GM12801 (cell line): ENCODE results near the gene AFF3.

ENCODE experiments used
- TF ChIP-seq, protein P1 (sequence below): IDR thresholded peaks from one replicate; pipeline ENCODE4 v1.5.1; 2011; ENCODE audit warnings: control low read depth; ENCODE audit not compliant: insufficient read length; ENCODE audit errors: extremely low read depth

The AFF3 gene

DNA sequence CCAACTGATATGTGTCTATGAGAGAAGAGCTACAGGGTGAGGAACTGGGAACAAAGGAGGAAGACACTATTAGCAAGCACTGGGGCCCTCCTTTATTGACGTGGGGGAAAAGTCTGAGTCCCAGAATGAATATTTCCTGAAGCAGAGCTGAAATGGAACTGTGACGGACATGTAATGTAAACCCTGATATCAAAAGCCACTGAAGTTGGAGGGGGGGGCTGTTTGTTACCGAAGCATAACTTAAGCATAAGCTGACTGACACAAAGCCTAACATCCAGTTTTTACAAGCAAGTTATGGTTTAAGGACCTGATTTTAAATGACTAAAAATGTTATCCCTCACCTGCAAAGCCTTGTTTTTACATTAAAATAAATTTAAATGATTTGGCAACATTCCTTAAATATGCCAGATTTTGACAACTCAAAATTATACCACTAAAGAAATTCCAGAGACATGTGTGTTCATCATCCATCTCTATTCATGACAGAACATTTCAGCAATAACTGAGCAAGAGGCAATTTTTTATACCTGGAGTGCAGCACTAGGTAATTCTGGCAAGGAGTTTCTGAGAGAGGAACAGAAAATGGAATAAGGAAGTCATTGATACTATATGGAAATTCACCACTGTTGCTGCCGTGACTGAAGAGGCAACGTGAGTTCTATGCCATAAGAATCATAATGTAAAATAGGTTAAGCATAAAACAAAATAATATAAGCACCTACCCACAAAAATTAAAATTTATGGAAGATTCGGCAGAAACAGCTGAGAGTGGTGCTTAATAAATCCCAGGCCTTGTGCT lies 186.0 kb downstream of the AFF3 start:
- TF ChIP-seq, protein P1, sequence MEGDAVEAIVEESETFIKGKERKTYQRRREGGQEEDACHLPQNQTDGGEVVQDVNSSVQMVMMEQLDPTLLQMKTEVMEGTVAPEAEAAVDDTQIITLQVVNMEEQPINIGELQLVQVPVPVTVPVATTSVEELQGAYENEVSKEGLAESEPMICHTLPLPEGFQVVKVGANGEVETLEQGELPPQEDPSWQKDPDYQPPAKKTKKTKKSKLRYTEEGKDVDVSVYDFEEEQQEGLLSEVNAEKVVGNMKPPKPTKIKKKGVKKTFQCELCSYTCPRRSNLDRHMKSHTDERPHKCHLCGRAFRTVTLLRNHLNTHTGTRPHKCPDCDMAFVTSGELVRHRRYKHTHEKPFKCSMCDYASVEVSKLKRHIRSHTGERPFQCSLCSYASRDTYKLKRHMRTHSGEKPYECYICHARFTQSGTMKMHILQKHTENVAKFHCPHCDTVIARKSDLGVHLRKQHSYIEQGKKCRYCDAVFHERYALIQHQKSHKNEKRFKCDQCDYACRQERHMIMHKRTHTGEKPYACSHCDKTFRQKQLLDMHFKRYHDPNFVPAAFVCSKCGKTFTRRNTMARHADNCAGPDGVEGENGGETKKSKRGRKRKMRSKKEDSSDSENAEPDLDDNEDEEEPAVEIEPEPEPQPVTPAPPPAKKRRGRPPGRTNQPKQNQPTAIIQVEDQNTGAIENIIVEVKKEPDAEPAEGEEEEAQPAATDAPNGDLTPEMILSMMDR: no peak

DNA sequence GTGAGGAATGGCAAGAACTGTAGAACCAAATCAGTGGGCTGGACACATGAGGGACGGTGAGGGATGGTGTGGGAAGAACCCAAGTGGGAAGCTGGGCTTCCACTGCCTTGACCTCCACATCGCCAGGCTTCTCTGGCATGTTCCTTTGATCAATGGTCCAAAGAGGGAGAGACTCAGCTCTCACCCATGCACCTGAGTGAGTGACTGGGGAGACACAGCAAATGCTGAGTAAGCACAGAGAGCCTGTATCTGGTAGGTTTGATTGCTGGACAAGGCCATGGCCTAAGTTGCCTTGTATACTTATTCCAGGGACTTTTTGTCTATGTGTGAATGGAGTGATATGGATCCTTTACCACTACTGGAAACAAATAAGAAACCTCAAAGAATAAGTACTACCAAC lies 188.6 kb downstream of the AFF3 start:
- TF ChIP-seq, protein P1: no peak

DNA sequence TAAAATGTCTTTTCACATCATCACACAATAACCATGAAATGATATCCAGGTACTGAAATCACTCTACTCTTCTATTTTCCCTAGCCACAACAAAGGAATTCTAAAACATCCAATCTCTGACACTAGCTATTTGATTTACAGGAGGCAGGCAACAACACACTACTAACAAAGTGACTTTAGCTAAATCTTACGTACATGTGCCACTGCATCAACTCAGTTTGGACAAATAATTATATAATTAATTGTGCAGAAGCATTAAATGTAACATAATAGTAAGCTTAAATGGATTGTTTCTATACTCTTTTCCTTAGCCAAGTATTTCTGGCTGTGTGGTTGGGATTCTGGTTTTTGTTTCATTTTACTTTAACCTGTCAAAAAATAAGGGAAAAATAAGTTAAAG lies 192.4 kb downstream of the AFF3 start:
- TF ChIP-seq, protein P1: no peak

DNA sequence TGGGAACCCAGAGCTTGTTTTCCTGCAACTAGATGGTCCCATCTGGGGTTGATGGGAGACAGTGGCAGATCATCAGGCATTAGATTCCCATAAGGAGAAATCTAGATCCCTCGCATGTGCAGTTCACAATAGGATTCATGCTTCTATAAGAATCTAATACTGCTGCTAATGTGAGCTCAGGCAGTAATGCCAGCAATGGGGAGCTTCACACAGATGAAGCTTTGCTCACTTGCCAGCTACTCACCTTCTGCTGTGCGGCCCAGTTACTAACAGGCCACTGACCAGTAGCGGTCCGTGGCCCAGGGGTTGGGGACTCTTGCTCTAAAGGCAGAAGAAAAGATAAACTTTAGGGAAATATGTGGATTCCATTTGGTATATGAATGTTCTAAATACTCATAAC lies 192.9 kb downstream of the AFF3 start:
- TF ChIP-seq, protein P1: no peak

DNA sequence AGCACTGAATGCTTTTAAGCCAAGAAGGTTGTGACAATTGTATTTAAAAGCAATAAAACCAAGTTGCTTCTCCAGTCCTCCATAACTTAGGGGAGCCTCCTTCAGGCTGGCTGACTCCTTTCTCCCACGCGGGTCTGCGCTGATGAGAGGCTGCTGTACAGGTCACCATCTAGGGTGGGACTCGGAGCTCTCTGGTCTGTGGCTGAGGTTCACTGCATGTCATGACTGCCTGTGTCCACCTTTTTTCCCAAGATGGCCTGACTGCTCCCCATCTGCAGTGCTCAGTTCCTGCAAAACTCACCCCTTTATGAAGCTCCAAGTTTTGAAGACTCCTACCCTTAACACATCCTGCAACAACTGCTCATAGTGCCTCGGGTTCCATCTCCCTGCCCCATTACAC lies 194.4 kb downstream of the AFF3 start:
- TF ChIP-seq, protein P1: no peak

DNA sequence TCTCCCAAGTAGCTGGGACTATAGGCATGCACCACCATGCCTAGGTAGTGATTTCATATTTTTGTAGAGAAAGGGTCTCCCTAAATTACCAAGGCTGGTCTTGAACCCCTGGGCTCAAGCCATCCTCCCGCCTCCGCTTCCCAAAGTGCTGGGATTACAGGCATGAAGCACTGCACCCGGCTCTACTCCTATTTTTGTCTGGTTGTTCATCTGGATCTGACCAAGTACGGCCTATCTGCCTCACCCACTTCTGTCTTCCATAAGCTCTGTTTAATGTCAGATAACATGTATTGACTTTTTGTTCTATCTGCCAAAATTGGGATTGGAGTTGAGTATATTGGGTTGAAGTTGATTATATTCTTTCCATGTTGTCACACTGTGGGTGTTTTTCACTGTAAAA lies 198.4 kb downstream of the AFF3 start:
- TF ChIP-seq, protein P1: no peak

DNA sequence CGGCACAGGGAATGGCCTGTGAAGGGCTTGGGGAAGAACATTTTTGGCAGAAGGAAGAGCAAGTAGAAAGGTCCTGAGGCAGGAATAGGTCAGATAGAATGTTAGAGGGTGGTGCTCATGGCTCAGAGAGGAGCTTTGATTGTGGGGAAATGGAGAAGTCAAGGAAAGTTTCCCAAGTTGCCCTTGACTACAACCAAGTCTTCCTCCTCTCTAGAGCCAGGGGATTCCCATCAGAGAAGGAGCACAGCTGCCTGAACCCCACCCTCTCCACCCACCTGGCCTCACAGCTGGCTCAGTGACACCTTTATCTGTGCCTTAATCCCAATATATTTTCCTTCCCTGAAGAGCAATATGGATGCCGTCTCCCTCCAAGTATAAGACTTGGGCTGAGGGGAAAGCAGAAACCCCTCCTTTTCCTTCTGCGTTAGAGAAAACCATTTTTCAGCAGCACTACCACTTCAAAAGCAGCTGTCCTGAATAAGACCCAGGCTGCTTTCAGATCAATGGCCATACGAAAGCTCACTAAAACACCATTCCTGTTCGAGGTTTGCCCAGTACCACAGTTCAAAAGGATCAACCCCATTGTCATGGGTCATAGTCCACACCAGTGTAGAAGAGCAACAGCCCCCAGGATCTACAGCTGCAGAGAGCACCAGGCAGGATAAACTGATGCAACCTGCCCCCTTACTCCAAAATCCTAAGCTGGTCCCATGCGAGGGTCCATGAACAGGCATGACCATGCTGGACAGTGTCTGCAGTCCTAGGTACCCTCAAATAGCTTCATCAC lies 199.6 kb downstream of the AFF3 start:
- TF ChIP-seq, protein P1: no peak
